Stimulated activated CD4-positive, alpha-beta T cell treated with anti-CD3 and anti-CD28 coated beads, Interleukin-4, amount 100 ng/mL, for 1 hour (primary cell): ENCODE measurements around the gene POLD2.
A peak's percentile ranks its signal among the peaks of the same experiment; 100 is the strongest.

Experiments used
- DNase-seq: peaks from one replicate; pipeline ENCODE4 v3.0.0-alpha.2; 2020

The POLD2 gene

DNA sequence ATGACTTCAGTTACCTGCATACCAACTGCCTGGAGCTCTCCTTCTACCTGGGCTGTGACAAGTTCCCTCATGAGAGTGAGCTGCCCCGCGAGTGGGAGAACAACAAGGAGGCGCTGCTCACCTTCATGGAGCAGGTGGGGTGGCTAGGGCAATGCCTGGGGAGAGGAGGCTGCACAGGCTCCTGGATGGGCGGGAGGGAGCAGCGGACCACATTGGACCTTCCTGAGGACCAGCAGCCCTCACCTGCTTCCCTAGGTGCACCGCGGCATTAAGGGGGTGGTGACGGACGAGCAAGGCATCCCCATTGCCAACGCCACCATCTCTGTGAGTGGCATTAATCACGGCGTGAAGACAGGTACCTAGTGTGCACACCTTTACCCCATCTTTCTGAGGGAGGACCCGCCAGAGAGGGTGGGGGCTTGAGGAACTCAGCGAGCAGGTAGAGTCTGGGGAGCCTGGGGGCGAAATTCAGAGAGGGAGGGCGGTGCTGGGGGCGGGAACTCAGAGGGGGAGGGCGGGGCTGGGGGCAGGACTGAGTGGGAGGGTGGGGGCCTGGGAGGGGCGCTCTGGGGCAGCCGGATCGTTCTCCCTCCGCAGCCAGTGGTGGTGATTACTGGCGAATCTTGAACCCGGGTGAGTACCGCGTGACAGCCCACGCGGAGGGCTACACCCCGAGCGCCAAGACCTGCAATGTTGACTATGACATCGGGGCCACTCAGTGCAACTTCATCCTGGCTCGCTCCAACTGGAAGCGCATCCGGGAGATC, 10.2 kb downstream of the POLD2 start:
- no peak for DNase-seq

DNA sequence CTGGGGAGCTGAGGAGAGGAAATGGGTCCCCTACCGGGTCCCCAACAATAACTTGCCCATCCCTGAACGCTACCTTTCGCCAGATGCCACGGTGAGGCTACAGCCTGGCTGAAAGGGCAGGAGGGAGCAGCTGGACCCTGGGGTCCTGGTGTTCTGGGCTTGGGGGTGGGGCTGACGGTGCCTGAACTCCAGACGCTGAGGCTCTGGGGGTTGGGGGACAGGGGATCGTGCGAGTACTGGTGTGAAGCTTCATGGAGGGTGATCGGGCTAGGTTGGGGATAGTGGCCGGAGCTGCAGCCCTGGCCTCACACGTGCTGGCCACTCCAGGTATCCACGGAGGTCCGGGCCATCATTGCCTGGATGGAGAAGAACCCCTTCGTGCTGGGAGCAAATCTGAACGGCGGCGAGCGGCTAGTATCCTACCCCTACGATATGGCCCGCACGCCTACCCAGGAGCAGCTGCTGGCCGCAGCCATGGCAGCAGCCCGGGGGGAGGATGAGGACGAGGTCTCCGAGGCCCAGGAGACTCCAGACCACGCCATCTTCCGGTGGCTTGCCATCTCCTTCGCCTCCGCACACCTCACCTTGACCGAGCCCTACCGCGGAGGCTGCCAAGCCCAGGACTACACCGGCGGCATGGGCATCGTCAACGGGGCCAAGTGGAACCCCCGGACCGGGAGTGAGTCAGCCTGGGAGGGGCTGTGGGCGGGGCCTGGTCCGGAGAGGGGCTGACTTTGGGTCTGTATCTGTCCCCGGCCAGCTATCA, 10.9 kb downstream of the POLD2 start:
- peak; percentile 20 for DNase-seq

DNA sequence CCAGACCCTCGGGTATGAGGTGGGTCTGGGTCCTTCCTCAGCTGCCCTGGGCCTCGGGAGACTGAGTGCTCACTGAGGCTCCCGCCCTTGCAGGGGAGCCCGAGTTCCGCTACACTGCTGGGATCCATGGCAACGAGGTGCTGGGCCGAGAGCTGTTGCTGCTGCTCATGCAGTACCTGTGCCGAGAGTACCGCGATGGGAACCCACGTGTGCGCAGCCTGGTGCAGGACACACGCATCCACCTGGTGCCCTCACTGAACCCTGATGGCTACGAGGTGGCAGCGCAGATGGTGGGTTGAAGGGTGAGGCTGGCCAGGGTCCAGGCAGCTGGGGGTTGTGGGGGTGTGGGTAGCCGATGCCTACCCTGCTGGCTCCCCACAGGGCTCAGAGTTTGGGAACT, 11.6 kb downstream of the POLD2 start:
- DNase-seq, result no peak

DNA sequence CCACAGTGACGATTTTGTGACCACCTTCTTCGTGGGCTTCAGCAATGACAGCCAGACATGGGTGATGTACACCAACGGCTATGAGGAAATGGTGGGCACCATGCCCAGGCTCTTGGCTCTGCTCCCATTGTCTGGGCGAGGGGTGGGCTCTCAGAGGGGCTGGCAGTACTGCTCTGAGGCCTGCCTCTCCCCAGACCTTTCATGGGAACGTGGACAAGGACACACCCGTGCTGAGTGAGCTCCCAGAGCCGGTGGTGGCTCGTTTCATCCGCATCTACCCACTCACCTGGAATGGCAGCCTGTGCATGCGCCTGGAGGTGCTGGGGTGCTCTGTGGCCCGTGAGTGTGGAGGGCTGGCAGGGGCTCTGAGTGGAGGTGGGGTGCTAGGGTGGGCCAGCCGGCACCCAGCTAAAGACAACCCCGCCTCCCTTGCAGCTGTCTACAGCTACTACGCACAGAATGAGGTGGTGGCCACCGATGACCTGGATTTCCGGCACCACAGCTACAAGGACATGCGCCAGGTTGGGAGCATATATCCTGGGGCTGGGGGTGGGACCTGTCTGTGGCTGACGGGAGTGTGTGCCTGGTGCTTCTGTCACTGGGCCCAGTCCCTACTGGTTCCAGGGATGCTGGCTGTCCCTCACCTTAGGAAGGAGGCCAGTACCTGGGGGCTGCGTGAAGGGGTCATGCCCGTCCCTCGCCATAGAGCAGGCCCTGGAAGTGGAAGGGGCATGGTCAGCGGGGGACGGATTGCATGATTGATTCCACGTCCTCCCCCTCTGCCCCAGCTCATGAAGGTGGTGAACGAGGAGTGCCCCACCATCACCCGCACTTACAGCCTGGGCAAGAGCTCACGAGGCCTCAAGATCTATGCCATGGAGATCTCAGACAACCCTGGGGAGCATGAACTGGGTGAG, 12.4 kb downstream of the POLD2 start:
- no peak for DNase-seq

DNA sequence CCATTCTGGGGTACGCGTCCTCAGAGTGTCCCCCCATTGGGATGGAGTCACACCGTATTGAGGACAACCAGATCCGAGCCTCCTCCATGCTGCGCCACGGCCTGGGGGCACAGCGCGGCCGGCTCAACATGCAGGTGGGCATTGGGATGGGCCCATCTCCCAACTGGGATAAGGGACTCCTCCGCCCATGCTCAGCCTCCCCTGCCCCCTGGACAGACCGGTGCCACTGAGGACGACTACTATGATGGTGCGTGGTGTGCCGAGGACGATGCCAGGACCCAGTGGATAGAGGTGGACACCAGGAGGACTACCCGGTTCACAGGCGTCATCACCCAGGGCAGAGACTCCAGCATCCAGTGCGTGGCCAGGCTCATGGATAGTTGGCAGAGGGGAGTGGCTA, 13.4 kb downstream of the POLD2 start:
- DNase-seq, result no peak

DNA sequence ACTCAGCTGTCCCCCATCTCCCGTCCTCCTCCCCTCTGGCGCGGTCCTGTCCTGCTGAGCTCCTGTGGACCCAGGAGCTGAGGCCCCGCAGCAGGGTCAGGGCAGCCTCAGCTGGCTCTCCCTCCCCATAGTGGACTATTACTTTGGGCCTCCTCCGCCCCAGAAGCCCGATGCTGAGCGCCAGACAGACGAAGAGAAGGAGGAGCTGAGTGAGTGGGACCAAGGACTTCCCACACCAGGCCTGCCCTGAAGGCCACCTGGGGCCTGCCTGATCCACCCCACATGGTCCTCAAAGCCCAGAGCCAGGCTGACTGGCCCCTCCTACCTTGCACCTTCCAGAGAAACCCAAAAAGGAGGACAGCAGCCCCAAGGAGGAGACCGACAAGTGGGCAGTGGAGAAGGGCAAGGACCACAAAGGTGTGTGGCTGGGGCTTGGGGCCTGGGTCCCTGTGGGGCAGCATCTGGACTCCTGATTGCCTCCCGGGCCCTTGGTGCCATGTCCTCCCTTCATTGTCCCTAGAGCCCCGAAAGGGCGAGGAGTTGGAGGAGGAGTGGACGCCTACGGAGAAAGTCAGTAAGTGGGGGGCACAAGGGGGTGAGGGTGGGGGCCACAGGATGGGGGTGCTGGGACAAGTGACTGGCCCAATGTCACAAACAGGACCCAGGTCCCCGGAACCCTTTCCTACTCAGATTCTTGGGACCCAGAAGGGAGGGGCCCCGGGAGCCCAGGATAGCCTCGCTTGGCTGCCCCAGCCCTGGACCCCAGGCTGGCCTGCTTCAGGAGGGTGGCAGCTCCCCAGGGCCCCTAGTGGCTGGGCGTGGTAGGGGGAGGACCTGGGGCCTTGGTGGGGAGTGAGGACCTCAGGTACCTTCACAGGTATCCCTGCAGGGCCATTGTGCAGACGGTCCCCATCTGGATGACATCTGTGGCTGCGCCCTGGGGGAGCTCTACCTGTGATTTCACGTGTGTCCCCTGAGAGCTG, 14.3 kb downstream of the POLD2 start:
- DNase-seq, result no peak

DNA sequence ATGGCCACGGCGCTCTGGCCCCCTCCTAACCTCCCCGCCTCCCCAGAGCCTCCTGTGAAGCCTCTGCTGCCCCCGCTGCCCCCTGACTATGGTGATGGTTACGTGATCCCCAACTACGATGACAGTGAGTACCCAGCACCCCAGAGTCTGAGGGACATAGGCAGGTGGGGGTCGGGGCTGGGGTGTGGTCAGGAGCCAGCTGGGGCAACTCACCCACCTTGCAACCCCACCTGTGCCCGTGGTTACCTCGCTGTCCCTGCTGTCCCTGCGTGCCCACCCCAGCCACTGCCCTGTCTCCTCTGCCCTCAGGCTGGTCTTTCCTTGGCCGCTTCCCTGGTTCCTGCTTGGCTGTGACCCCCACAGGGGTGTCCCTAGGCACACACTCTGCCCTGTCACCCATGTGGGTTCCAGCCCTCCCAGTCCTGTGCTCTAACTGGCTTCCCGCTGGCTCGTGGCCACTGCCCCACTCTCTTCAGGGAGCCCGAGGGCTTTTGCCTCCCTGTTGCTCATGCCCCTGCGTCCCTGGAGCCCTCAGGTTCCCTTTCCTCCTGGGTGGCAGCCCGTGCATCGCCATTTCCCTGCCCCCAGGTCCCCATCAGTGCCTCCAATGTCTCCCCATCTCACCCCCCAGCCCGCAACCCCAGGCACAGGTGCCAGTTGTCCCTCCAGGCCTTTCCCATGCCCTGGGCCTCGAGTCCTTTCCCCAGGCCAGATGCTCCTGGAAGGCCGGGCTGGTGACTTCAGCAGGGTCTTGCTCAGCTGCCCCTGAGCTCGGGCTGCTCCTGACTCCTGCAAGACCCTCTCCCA, 15.2 kb downstream of the POLD2 start:
- DNase-seq, result no peak

DNA sequence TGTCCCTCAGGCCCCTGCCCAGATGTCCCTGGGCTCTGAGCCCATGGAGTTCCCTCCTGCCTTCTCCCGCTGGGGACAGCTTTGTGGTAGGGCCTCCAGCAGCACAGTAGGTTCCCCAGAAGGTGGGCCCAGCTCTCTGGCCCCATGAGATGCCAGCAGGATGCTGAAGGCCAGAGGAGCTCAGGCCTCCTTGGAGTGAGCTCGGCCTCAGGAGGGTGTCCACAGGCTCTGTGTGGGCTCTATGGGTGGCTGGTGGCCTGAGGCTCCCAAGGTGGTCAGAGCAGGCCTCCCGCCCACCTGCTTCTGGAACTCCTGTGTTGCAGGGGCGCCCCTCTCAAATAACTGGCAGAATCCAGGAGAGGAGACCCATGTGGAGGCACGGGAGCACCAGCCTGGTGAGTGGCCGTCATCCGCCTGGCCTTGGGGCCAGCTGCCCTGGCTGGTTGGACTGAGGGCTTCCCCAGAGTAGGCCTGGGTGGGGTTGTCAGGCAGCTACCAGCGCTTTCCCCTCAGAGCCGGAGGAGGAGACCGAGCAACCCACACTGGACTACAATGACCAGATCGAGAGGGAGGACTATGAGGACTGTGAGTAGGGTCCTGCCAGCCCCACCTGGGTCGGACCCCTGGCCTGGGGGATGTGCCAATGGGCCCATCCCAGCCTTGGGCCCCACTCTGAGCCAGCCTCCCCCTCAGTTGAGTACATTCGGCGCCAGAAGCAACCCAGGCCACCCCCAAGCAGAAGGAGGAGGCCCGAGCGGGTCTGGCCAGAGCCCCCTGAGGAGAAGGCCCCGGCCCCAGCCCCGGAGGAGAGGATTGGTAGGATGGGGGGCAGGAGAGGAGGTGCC, 16.0 kb downstream of the POLD2 start:
- DNase-seq, result no peak

DNA sequence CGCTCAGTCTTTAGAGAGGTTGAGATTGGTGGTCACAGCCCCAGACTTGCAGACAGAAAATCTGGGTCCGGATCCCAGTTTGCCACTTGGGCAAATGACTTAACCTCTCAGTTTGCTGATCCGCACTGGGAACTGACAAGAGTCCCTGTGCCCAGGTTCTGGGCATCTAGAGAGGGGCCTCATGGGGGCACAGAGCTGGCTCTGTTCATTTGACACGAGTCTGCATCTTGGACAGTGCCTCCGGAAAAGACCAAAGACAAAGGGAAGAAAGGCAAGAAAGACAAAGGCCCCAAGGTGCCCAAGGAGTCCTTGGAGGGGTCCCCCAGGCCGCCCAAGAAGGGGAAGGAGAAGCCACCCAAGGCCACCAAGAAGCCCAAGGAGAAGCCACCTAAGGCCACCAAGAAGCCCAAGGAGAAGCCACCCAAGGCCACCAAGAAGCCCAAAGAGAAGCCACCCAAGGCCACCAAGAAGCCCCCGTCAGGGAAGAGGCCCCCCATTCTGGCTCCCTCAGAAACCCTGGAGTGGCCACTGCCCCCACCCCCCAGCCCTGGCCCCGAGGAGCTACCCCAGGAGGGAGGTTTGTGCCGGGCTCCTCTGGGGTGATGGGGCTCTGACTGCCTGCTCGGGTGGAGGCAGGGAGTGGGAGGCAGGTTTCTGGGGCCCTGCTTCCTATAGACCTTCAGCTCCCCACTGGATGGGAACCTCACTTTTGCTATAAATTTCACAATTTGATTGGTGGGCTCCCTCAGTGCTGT, 16.9 kb downstream of the POLD2 start:
- DNase-seq, result no peak

DNA sequence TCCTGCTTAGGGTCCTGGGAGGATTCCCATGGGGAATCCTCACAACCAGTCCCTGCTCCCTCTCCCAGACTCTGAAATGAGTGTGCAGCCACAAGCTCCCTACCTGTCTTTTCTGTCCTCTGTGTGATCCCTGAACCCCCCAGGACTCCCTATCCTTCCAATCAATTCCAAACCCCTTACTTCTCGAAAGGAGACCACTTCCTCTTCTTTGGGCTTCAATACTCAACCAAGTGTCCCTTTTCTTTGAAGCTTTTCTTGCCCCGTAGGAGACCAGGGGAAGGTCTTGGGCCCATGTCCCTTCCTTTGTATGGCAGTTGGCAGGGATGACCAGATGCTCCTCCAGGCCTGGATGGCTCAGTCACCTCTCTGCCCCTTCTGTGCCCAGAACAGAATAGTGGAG, 17.5 kb downstream of the POLD2 start:
- DNase-seq, result no peak

DNA sequence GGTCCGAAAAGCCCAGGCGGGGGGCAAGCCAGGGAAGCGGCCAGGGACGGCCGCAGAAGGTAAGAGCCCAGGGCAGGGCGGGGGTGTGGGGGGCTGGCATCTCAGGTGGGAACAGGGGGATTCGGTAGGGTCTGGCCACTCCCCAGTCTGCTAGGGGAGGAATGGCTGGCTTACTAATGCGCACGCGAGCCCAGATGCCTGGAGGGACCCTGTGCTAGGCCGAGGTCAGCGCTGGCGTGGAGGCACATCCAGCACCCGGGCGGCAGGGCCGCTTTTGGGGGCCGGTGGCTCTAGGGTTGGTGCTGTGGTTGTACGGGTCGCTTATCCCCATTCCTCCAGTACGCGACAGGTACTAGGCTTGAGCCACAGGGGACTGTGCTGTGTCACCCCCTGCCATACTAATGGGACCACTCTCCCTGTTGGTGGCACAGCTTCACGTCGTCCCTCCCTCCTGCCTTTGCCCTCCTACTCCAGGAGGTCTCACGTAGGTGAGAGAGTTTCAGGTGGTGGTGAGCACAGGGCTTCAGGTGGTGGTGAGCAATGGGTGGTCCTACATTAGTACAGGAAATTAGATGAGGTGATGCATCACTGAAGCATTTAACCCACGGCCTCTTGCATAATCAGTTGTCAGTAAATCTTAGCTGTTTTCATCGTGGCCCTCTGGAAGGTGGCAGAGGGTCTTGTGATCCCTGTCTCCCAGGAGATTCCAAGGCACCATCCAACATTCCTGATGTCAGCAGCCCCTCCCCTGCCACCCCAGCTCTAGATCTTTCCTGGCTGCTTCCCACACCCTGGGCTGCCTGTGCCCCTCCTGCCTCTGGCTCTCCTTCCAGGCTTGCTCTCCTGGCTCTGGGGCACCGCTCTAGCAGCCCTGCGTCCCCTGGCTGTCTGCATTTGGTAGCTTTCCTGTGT, 18.2 kb downstream of the POLD2 start:
- DNase-seq, result no peak

DNA sequence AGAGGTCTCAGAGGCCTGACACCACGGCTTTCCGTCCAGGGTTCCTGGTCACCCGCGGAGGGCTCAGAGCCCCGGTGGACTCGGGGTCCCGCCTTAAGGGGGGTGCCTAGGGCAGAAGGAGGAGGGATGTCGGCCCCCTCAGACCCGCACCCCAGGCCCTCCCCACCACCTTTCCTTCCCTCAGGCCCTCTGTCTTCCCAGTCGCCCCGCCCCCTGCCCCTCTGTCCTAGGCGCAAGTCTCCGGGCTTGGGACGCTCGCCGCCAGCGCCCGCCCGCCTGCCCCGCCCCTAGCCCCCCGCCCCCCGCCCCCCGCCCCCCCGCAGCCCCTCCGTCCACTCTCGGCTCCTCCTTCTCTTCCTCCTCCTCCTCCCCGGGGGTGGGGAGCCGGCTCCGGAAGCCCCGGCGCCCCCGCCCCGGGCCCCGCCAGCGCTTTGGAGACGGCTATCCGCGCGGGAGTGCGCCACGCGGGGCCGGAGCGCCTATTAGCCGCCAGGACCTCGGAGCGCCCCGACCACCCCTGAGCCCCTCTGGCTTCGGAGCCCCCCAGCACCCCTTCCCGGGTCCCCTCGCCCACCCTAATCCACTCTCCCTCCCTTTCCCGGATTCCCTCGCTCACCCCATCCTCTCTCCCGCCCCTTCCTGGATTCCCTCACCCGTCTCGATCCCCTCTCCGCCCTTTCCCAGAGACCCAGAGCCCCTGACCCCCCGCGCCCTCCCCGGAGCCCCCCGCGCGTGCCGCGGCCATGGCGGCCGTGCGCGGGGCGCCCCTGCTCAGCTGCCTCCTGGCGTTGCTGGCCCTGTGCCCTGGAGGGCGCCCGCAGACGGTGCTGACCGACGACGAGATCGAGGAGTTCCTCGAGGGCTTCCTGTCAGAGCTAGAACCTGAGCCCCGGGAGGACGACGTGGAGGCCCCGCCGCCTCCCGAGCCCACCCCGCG, 19.2 kb downstream of the POLD2 start, which contains the start of gene AEBP1:
Gene AEBP1, plus strand, starts transcription at position 423 of the 937 bp plus-strand sequence. Its CDS starts 321 bp downstream, at position 744.
- DNase-seq, result peak; percentile 43

DNA sequence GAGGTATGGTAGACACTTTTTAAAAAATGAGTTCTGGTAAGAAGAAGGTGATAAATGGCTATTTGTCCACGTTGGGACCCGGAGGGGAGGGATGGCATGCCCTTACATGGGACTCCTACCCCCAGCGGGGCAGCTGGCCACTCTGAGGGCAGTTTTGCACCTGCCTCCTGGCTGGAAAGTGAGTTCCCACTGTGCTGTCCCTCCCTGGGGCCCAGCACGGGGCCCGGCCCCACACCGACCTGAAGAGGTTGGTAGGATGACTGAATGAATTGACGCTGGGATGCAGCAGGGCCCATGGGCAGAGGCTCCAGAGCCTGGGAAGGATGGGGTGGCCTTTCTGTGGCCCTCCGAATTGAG, 19.8 kb downstream of the POLD2 start:
- no peak for DNase-seq

DNA sequence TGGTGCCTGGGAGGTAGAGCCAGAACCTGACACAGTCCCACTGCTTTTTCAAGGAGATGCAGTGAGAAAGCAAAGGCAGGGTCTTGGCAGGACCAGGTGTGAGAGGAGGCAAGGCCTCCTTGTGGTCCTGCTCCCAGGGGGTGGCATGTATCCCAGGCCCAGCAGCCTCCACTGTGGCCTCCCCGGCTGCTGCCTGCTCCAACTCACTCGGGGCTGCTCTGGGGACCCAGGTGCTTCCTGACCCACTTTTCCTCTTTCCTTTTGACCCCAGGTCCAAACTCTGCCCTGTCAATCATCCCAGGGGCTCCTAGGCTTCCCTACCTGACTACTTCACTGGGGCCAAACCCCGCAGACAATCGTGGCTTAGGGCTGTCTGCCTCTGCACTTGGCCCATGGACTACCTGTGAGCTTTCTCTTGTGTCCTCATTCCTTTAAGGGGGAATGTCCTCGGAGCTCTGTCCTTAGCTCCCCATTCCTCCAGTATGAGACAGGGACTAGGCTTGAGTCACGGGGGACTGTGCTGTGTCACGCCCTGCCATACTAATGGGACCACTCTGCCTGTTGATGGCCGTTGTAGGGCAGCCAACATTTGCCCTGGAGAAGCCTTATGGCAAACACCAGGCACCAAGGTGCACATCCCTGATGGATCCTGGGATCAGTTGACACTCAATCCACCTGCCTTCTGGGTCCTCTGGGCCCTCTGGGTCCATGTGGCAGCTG, 20.3 kb downstream of the POLD2 start:
- DNase-seq, result no peak

DNA sequence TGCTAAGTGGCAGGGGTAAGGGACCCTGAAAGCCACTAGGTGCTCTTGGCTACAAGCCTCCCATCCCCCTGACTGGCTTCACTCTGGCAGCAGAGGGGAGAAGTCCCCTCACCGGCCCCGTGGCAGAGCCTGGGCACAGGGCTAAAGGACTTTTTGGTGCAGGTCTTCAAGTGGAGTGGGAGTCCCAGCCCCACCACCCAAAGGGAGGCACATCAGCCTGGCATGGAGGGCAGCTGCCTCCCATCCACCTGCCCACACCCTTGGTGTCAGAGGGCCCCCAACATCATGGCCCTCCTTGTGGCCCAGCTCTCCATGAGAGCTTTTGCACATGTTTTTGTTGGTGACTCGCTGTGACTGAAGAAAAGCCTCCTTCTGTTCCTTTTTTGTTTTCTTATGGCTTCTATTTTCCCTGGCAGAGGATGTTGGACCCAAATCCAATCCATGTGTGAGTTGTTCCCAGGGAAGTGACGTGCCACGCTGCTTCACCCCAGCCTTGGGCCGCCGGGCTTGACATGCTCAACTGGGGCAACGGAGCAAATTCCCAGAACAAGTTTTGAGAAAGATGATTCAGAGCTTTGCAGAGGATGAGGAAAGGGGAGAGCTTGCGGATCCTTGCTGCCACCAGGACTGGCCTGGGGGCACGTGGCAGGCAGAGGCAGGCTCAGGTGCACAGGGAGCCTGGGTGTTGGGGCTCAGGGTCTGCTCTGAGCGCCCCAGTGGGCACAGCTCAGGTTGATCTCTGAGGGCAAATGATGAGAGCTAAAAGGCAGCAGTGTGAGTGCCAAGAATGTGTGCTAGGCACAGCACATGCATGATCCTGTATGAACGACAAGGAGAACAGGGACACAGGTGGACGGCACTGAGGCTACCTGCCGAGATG, 21.1 kb downstream of the POLD2 start:
- no peak for DNase-seq
